Measurements from ENCODE around the gene SRP68.

The SRP68 gene

GRCh38 chr17:76054112-76054476 lies 18.2 kb downstream of the SRP68 start:
- H3K27ac ChIP-seq (ENCODE audit: insufficient read depth, low read depth, low read length, poor library complexity, severe bottlenecking), result no peak overlapping the region
- H3K4me3 ChIP-seq (ENCODE audit: insufficient read depth, low read depth, low read length), result no peak overlapping the region
- H3K4me1 ChIP-seq (ENCODE audit: control insufficient read depth, insufficient read depth, low read length), result no peaks in the 10 kb centered on the region
- no peaks in the 10 kb centered on the region for H3K9me3 ChIP-seq (ENCODE audit: control insufficient read depth, low read length)
- H3K27me3 ChIP-seq (ENCODE audit: control insufficient read depth, insufficient read depth, low read length, poor library complexity, severe bottlenecking), result no peaks in the 10 kb centered on the region
- peaks cover 42% of the 10 kb centered on the region for H3K36me3 ChIP-seq (ENCODE audit: control insufficient read depth, insufficient read depth, low read length)
- WGBS, 2 experiments, result 96 to 99% methylated on average over 4 of the region's 4 CpGs

GRCh38 chr17:76053246-76054111 lies 18.8 kb downstream of the SRP68 start:
- WGBS, 2 experiments, result 95 to 96% methylated on average over 17 of the region's 17 CpGs
- no peak overlapping the region for H3K27ac ChIP-seq (ENCODE audit: insufficient read depth, low read depth, low read length, poor library complexity, severe bottlenecking)
- no peaks in the 10 kb centered on the region for H3K27me3 ChIP-seq (ENCODE audit: control insufficient read depth, insufficient read depth, low read length, poor library complexity, severe bottlenecking)
- H3K36me3 ChIP-seq (ENCODE audit: control insufficient read depth, insufficient read depth, low read length), result peaks cover 43% of the 10 kb centered on the region
- H3K4me1 ChIP-seq (ENCODE audit: control insufficient read depth, insufficient read depth, low read length), result no peaks in the 10 kb centered on the region
- no peak overlapping the region for H3K4me3 ChIP-seq (ENCODE audit: insufficient read depth, low read depth, low read length)
- no peaks in the 10 kb centered on the region for H3K9me3 ChIP-seq (ENCODE audit: control insufficient read depth, low read length)

GRCh38 chr17:76051561-76051960 lies 20.8 kb downstream of the SRP68 start:
- 87 to 98% methylated on average over 6 of the region's 6 CpGs for WGBS, 2 experiments
- Histone ChIP-seq H3K4me3 (ENCODE audit: insufficient read depth, low read depth, low read length) (no peak overlapping the region), H3K27me3 (ENCODE audit: control insufficient read depth, insufficient read depth, low read length, poor library complexity, severe bottlenecking) (no peaks in the 10 kb centered on the region), H3K36me3 (ENCODE audit: control insufficient read depth, insufficient read depth, low read length) (peaks cover 41% of the 10 kb centered on the region), H3K9me3 (ENCODE audit: control insufficient read depth, low read length) (no peaks in the 10 kb centered on the region), H3K27ac (ENCODE audit: insufficient read depth, low read depth, low read length, poor library complexity, severe bottlenecking) (no peak overlapping the region), H3K4me1 (ENCODE audit: control insufficient read depth, insufficient read depth, low read length) (no peaks in the 10 kb centered on the region)

- no peaks in the 10 kb centered on the region for H3K27me3 ChIP-seq (ENCODE audit: control insufficient read depth, insufficient read depth, low read length, poor library complexity, severe bottlenecking)
- H3K4me1 ChIP-seq (ENCODE audit: control insufficient read depth, insufficient read depth, low read length), result no peaks in the 10 kb centered on the region
- H3K36me3 ChIP-seq (ENCODE audit: control insufficient read depth, insufficient read depth, low read length), result peaks cover 38% of the 10 kb centered on the region
- 95 to 97% methylated on average over 11 of the region's 11 CpGs for WGBS, 2 experiments
- no peak overlapping the region for H3K4me3 ChIP-seq (ENCODE audit: insufficient read depth, low read depth, low read length)
- no peak overlapping the region for H3K27ac ChIP-seq (ENCODE audit: insufficient read depth, low read depth, low read length, poor library complexity, severe bottlenecking)
- no peaks in the 10 kb centered on the region for H3K9me3 ChIP-seq (ENCODE audit: control insufficient read depth, low read length)
Measured at GRCh38 chr17:76050538-76051467, 21.5 kb downstream of the SRP68 start.

- H3K9me3 ChIP-seq (ENCODE audit: control insufficient read depth, low read length), result no peaks in the 10 kb centered on the region
- no peaks in the 10 kb centered on the region for H3K4me1 ChIP-seq (ENCODE audit: control insufficient read depth, insufficient read depth, low read length)
- no peak overlapping the region for H3K4me3 ChIP-seq (ENCODE audit: insufficient read depth, low read depth, low read length)
- H3K27ac ChIP-seq (ENCODE audit: insufficient read depth, low read depth, low read length, poor library complexity, severe bottlenecking), result no peak overlapping the region
- H3K36me3 ChIP-seq (ENCODE audit: control insufficient read depth, insufficient read depth, low read length), result peaks cover 45% of the 10 kb centered on the region
- 93 to 95% methylated on average over 15 of the region's 15 CpGs for WGBS, 2 experiments
- H3K27me3 ChIP-seq (ENCODE audit: control insufficient read depth, insufficient read depth, low read length, poor library complexity, severe bottlenecking), result no peaks in the 10 kb centered on the region
Measured at GRCh38 chr17:76049836-76050537, 22.3 kb downstream of the SRP68 start.

GRCh38 chr17:76049239-76049638 lies 23.1 kb downstream of the SRP68 start:
- no peaks in the 10 kb centered on the region for H3K4me1 ChIP-seq (ENCODE audit: control insufficient read depth, insufficient read depth, low read length)
- peaks cover 46% of the 10 kb centered on the region for H3K36me3 ChIP-seq (ENCODE audit: control insufficient read depth, insufficient read depth, low read length)
- H3K27me3 ChIP-seq (ENCODE audit: control insufficient read depth, insufficient read depth, low read length, poor library complexity, severe bottlenecking), result no peaks in the 10 kb centered on the region
- H3K4me3 ChIP-seq (ENCODE audit: insufficient read depth, low read depth, low read length), result no peak overlapping the region
- no peak overlapping the region for H3K27ac ChIP-seq (ENCODE audit: insufficient read depth, low read depth, low read length, poor library complexity, severe bottlenecking)
- 92 to 98% methylated on average over 3 of the region's 3 CpGs for WGBS, 2 experiments
- H3K9me3 ChIP-seq (ENCODE audit: control insufficient read depth, low read length), result no peaks in the 10 kb centered on the region

GRCh38 chr17:76048711-76049110 lies 23.6 kb downstream of the SRP68 start:
- H3K27ac ChIP-seq (ENCODE audit: insufficient read depth, low read depth, low read length, poor library complexity, severe bottlenecking), result no peak overlapping the region
- WGBS, 2 experiments, result 92 to 97% methylated on average over 9 of the region's 9 CpGs
- peaks cover 48% of the 10 kb centered on the region for H3K36me3 ChIP-seq (ENCODE audit: control insufficient read depth, insufficient read depth, low read length)
- no peaks in the 10 kb centered on the region for H3K4me1 ChIP-seq (ENCODE audit: control insufficient read depth, insufficient read depth, low read length)
- no peaks in the 10 kb centered on the region for H3K27me3 ChIP-seq (ENCODE audit: control insufficient read depth, insufficient read depth, low read length, poor library complexity, severe bottlenecking)
- no peaks in the 10 kb centered on the region for H3K9me3 ChIP-seq (ENCODE audit: control insufficient read depth, low read length)
- H3K4me3 ChIP-seq (ENCODE audit: insufficient read depth, low read depth, low read length), result no peak overlapping the region

GRCh38 chr17:76048025-76048605 lies 24.2 kb downstream of the SRP68 start:
- Histone ChIP-seq H3K36me3 (ENCODE audit: control insufficient read depth, insufficient read depth, low read length) (peaks cover 54% of the 10 kb centered on the region), H3K4me1 (ENCODE audit: control insufficient read depth, insufficient read depth, low read length) (no peaks in the 10 kb centered on the region), H3K4me3 (ENCODE audit: insufficient read depth, low read depth, low read length) (no peak overlapping the region), H3K27me3 (ENCODE audit: control insufficient read depth, insufficient read depth, low read length, poor library complexity, severe bottlenecking) (no peaks in the 10 kb centered on the region), H3K9me3 (ENCODE audit: control insufficient read depth, low read length) (no peaks in the 10 kb centered on the region), H3K27ac (ENCODE audit: insufficient read depth, low read depth, low read length, poor library complexity, severe bottlenecking) (no peak overlapping the region)
- WGBS, 2 experiments, result 95% methylated on average over 9 of the region's 9 CpGs

- H3K4me3 ChIP-seq (ENCODE audit: insufficient read depth, low read depth, low read length), result no peak overlapping the region
- H3K27ac ChIP-seq (ENCODE audit: insufficient read depth, low read depth, low read length, poor library complexity, severe bottlenecking), result no peak overlapping the region
- H3K36me3 ChIP-seq (ENCODE audit: control insufficient read depth, insufficient read depth, low read length), result peaks cover 60% of the 10 kb centered on the region
- 96 to 97% methylated on average over 8 of the region's 8 CpGs for WGBS, 2 experiments
- no peaks in the 10 kb centered on the region for H3K9me3 ChIP-seq (ENCODE audit: control insufficient read depth, low read length)
- no peaks in the 10 kb centered on the region for H3K27me3 ChIP-seq (ENCODE audit: control insufficient read depth, insufficient read depth, low read length, poor library complexity, severe bottlenecking)
- no peaks in the 10 kb centered on the region for H3K4me1 ChIP-seq (ENCODE audit: control insufficient read depth, insufficient read depth, low read length)
Measured at GRCh38 chr17:76046064-76046463, 26.3 kb downstream of the SRP68 start.

Data from ectodermal cell (in vitro differentiated cells).